ENCODE results near the gene ABL2.

The ABL2 gene

GRCh38 chr1:179241530-179242097, 12.1 kb upstream of the ABL2 start:
- Histone ChIP-seq H3K9ac (ENCODE audit: low read length) (no peak overlapping the region), H3K4me3 (ENCODE audit: low read length) (no peak overlapping the region), H3K36me3 (ENCODE audit: control insufficient read depth, insufficient read depth, low read length) (no peaks in the 10 kb centered on the region), H2BK15ac (replicated peaks; ENCODE audit: low read depth) (no peak overlapping the region), H3K4me2 (ENCODE audit: low read length) (no peak overlapping the region), H3K56ac (ENCODE audit: low read length) (no peak overlapping the region), H3K27ac (ENCODE audit: low read depth, low read length) (no peak overlapping the region), H3K4me1 (ENCODE audit: control insufficient read depth, low read depth, low read length) (no peaks in the 10 kb centered on the region), H4K5ac (ENCODE audit: low read length) (no peak overlapping the region), H3K23ac (ENCODE audit: low read length) (no peak overlapping the region), H3K4ac (ENCODE audit: low read depth, low read length) (no peak overlapping the region), H3K79me1 (ENCODE audit: low read length) (no peaks in the 10 kb centered on the region), H2AK5ac (ENCODE audit: low read length) (no peak overlapping the region), H2BK5ac (ENCODE audit: low read length) (no peak overlapping the region), H2BK120ac (ENCODE audit: low read depth, low read length) (no peak overlapping the region), H3K79me2 (ENCODE audit: control insufficient read depth, insufficient read depth, low read length) (no peaks in the 10 kb centered on the region), H3K18ac (ENCODE audit: low read length) (no peak overlapping the region), H3K27me3 (ENCODE audit: insufficient read depth, low read length, poor library complexity) (no peaks in the 10 kb centered on the region), H4K8ac (ENCODE audit: low read depth, low read length) (no peak overlapping the region)
- no peak for DNase-seq
- WGBS (ENCODE audit: extremely low coverage, insufficient coverage, low lambda C conversion rate), result no CpG with 5 or more reads among the region's 5 CpGs

GRCh38 chr1:179237222-179237621, 7.7 kb upstream of the ABL2 start:
- DNase-seq, result no peak
- no peak overlapping the region for H2BK15ac ChIP-seq (replicated peaks; ENCODE audit: low read depth)
- no peak overlapping the region for H4K5ac ChIP-seq (ENCODE audit: low read length)
- H3K4me3 ChIP-seq (ENCODE audit: low read length), result no peak overlapping the region
- H2AK5ac ChIP-seq (ENCODE audit: low read length), result no peak overlapping the region
- no peaks in the 10 kb centered on the region for H3K36me3 ChIP-seq (ENCODE audit: control insufficient read depth, insufficient read depth, low read length)
- H3K23ac ChIP-seq (ENCODE audit: low read length), result no peak overlapping the region
- no peak overlapping the region for H2BK5ac ChIP-seq (ENCODE audit: low read length)
- H3K18ac ChIP-seq (ENCODE audit: low read length), result no peak overlapping the region
- H2BK120ac ChIP-seq (ENCODE audit: low read depth, low read length), result no peak overlapping the region
- H3K4ac ChIP-seq (ENCODE audit: low read depth, low read length), result no peak overlapping the region
- no peaks in the 10 kb centered on the region for H3K79me1 ChIP-seq (ENCODE audit: low read length)
- H3K4me2 ChIP-seq (ENCODE audit: low read length), result no peak overlapping the region
- no CpG with 5 or more reads among the region's 4 CpGs for WGBS (ENCODE audit: extremely low coverage, insufficient coverage, low lambda C conversion rate)
- H3K9ac ChIP-seq (ENCODE audit: low read length), result no peak overlapping the region
- H3K27ac ChIP-seq (ENCODE audit: low read depth, low read length), result no peak overlapping the region
- no peaks in the 10 kb centered on the region for H3K4me1 ChIP-seq (ENCODE audit: control insufficient read depth, low read depth, low read length)
- no peak overlapping the region for H4K8ac ChIP-seq (ENCODE audit: low read depth, low read length)
- no peaks in the 10 kb centered on the region for H3K79me2 ChIP-seq (ENCODE audit: control insufficient read depth, insufficient read depth, low read length)
- H3K27me3 ChIP-seq (ENCODE audit: insufficient read depth, low read length, poor library complexity), result no peaks in the 10 kb centered on the region
- H3K56ac ChIP-seq (ENCODE audit: low read length), result no peak overlapping the region

GRCh38 chr1:179234863-179235262, 5.4 kb upstream of the ABL2 start:
- Histone ChIP-seq H2BK15ac (replicated peaks; ENCODE audit: low read depth) (no peak overlapping the region), H2BK120ac (ENCODE audit: low read depth, low read length) (no peak overlapping the region), H3K27me3 (ENCODE audit: insufficient read depth, low read length, poor library complexity) (no peaks in the 10 kb centered on the region), H2BK5ac (ENCODE audit: low read length) (no peak overlapping the region), H4K5ac (ENCODE audit: low read length) (no peak overlapping the region), H3K4me3 (ENCODE audit: low read length) (no peak overlapping the region), H3K79me1 (ENCODE audit: low read length) (no peaks in the 10 kb centered on the region), H3K27ac (ENCODE audit: low read depth, low read length) (no peak overlapping the region), H4K8ac (ENCODE audit: low read depth, low read length) (no peak overlapping the region), H3K18ac (ENCODE audit: low read length) (no peak overlapping the region), H3K79me2 (ENCODE audit: control insufficient read depth, insufficient read depth, low read length) (no peaks in the 10 kb centered on the region), H3K36me3 (ENCODE audit: control insufficient read depth, insufficient read depth, low read length) (no peaks in the 10 kb centered on the region), H3K4me2 (ENCODE audit: low read length) (no peak overlapping the region), H3K23ac (ENCODE audit: low read length) (no peak overlapping the region), H2AK5ac (ENCODE audit: low read length) (no peak overlapping the region), H3K9ac (ENCODE audit: low read length) (no peak overlapping the region), H3K4me1 (ENCODE audit: control insufficient read depth, low read depth, low read length) (no peaks in the 10 kb centered on the region), H3K56ac (ENCODE audit: low read length) (no peak overlapping the region), H3K4ac (ENCODE audit: low read depth, low read length) (no peak overlapping the region)
- WGBS (ENCODE audit: extremely low coverage, insufficient coverage, low lambda C conversion rate), result no CpG with 5 or more reads among the region's 1 CpG
- no peak for DNase-seq

GRCh38 chr1:179231923-179232322, 2.4 kb upstream of the ABL2 start:
- Histone ChIP-seq H3K27ac (ENCODE audit: low read depth, low read length) (no peak overlapping the region), H3K4me3 (ENCODE audit: low read length) (no peak overlapping the region), H3K56ac (ENCODE audit: low read length) (no peak overlapping the region), H3K23ac (ENCODE audit: low read length) (no peak overlapping the region), H4K5ac (ENCODE audit: low read length) (no peak overlapping the region), H3K4me1 (ENCODE audit: control insufficient read depth, low read depth, low read length) (peaks cover 4% of the 10 kb centered on the region), H3K27me3 (ENCODE audit: insufficient read depth, low read length, poor library complexity) (no peaks in the 10 kb centered on the region), H2BK15ac (replicated peaks; ENCODE audit: low read depth) (no peak overlapping the region), H3K36me3 (ENCODE audit: control insufficient read depth, insufficient read depth, low read length) (no peaks in the 10 kb centered on the region), H2BK120ac (ENCODE audit: low read depth, low read length) (no peak overlapping the region), H3K79me2 (ENCODE audit: control insufficient read depth, insufficient read depth, low read length) (peaks cover 17% of the 10 kb centered on the region), H3K4ac (ENCODE audit: low read depth, low read length) (no peak overlapping the region), H3K18ac (ENCODE audit: low read length) (no peak overlapping the region), H2AK5ac (ENCODE audit: low read length) (no peak overlapping the region), H3K4me2 (ENCODE audit: low read length) (no peak overlapping the region), H4K8ac (ENCODE audit: low read depth, low read length) (no peak overlapping the region), H3K9ac (ENCODE audit: low read length) (no peak overlapping the region), H3K79me1 (ENCODE audit: low read length) (peaks cover 3% of the 10 kb centered on the region), H2BK5ac (ENCODE audit: low read length) (no peak overlapping the region)
- no peak for DNase-seq
- no CpG with 5 or more reads among the region's 4 CpGs for WGBS (ENCODE audit: extremely low coverage, insufficient coverage, low lambda C conversion rate)

GRCh38 chr1:179230721-179231120, 1.2 kb upstream of the ABL2 start:
- H3K27me3 ChIP-seq (ENCODE audit: insufficient read depth, low read length, poor library complexity), result no peaks in the 10 kb centered on the region
- H4K5ac ChIP-seq (ENCODE audit: low read length), result no peak overlapping the region
- H3K9ac ChIP-seq (ENCODE audit: low read length), result no peak overlapping the region
- H3K4me1 ChIP-seq (ENCODE audit: control insufficient read depth, low read depth, low read length), result peaks cover 4% of the 10 kb centered on the region
- no peak overlapping the region for H3K27ac ChIP-seq (ENCODE audit: low read depth, low read length)
- no peak for DNase-seq
- H2AK5ac ChIP-seq (ENCODE audit: low read length), result no peak overlapping the region
- H2BK120ac ChIP-seq (ENCODE audit: low read depth, low read length), result no peak overlapping the region
- peaks cover 23% of the 10 kb centered on the region for H3K79me2 ChIP-seq (ENCODE audit: control insufficient read depth, insufficient read depth, low read length)
- no peak overlapping the region for H4K8ac ChIP-seq (ENCODE audit: low read depth, low read length)
- no CpG with 5 or more reads among the region's 3 CpGs for WGBS (ENCODE audit: extremely low coverage, insufficient coverage, low lambda C conversion rate)
- no peak overlapping the region for H3K56ac ChIP-seq (ENCODE audit: low read length)
- no peak overlapping the region for H3K4me2 ChIP-seq (ENCODE audit: low read length)
- no peaks in the 10 kb centered on the region for H3K36me3 ChIP-seq (ENCODE audit: control insufficient read depth, insufficient read depth, low read length)
- no peak overlapping the region for H3K23ac ChIP-seq (ENCODE audit: low read length)
- H2BK15ac ChIP-seq (replicated peaks; ENCODE audit: low read depth), result no peak overlapping the region
- peaks cover 6% of the 10 kb centered on the region for H3K79me1 ChIP-seq (ENCODE audit: low read length)
- no peak overlapping the region for H2BK5ac ChIP-seq (ENCODE audit: low read length)
- no peak overlapping the region for H3K18ac ChIP-seq (ENCODE audit: low read length)
- H3K4ac ChIP-seq (ENCODE audit: low read depth, low read length), result no peak overlapping the region
- no peak overlapping the region for H3K4me3 ChIP-seq (ENCODE audit: low read length)

- Histone ChIP-seq H2AK5ac (ENCODE audit: low read length) (no peak overlapping the region), H2BK15ac (replicated peaks; ENCODE audit: low read depth) (no peak overlapping the region), H2BK120ac (ENCODE audit: low read depth, low read length) (no peak overlapping the region), H4K8ac (ENCODE audit: low read depth, low read length) (no peak overlapping the region), H3K36me3 (ENCODE audit: control insufficient read depth, insufficient read depth, low read length) (no peaks in the 10 kb centered on the region), H3K79me1 (ENCODE audit: low read length) (peaks cover 8% of the 10 kb centered on the region), H3K79me2 (ENCODE audit: control insufficient read depth, insufficient read depth, low read length) (peaks cover 27% of the 10 kb centered on the region), H3K4ac (ENCODE audit: low read depth, low read length) (no peak overlapping the region), H3K56ac (ENCODE audit: low read length) (no peak overlapping the region), H3K4me1 (ENCODE audit: control insufficient read depth, low read depth, low read length) (peaks cover 4% of the 10 kb centered on the region), H2BK5ac (ENCODE audit: low read length) (no peak overlapping the region), H3K27ac (ENCODE audit: low read depth, low read length) (no peak overlapping the region), H3K9ac (ENCODE audit: low read length) (no peak overlapping the region), H3K23ac (ENCODE audit: low read length) (no peak overlapping the region), H3K18ac (ENCODE audit: low read length) (no peak overlapping the region), H3K4me3 (ENCODE audit: low read length) (no peak overlapping the region), H3K27me3 (ENCODE audit: insufficient read depth, low read length, poor library complexity) (no peaks in the 10 kb centered on the region), H3K4me2 (ENCODE audit: low read length) (no peak overlapping the region), H4K5ac (ENCODE audit: low read length) (no peak overlapping the region)
- no peak for DNase-seq
- 100% methylated on average over 1 of the region's 5 CpGs for WGBS (ENCODE audit: extremely low coverage, insufficient coverage, low lambda C conversion rate)
Measured at GRCh38 chr1:179230251-179230650, 774 bp upstream of the ABL2 start.
